Left renal cortex interstitium (tissue), 4 donors: Measurements from ENCODE around the gene TMEM52. TPM values are rescaled to one million over a fixed set of nuclear protein-coding genes. Genes with fewer than 3 reads are reported as not detected.

Experiments
- DNase-seq, 4 donors: peaks; one replicate each; pipeline ENCODE4 v3.0.0-alpha.2; 2013; ENCODE audit warnings: low read depth in 4 of 4, low spot score in 2 of 4, missing footprints in 1 of 4
- polyA plus RNA-seq, 4 donors: library from polyadenylated mRNA; unstranded; fragments of 120-200 nt; gene quantifications; one replicate each; pipeline ENCODE4 v1.2.1, GENCODE V29; 2013; ENCODE audit not compliant: insufficient read length in 4 of 4

The TMEM52 gene
- polyA plus RNA-seq, 4 donors, result 0.85 to 2.8 (median 1.5) TPM

DNA sequence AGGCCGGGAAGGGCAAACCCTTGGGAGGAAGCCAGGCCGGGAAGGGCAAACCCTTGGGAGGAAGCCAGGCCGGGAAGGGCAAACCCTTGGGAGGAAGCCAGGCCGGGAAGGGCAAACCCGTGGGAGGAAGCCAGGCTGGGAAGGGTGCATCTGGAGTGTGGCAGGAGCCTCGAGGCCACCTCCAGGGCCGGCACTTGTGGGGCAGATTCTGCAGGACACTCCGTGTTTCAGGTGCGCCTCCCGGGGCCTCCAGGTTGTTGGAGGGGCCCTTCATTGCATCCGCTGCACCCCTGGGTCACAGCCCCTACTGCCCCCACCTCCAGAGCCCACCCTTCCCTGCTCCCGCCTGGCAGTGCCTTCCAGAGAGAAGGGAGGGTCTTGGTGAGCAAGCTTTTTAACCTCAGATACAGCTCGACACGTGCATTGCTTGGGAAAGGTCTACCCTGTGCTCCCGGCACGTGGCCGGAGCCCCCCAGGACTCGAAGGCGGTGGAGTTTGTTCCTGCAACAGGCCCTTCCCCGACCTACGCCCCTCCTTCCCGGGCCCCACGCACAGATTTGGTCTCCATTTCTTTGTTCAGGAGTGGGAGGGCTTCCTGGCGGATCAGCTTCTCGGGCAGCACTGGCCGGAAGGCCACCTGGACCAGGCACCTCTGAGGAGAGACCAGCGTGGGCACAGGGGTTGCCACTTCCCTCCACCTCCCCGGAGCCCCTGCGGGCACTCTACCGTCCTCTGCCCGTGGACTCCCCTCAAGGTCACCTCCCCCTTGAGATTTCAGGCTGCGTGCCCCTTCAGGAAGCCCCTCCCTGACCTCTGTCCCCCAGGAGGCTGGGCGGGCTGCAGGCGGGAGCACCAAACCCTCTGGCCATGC lies 9.4 kb upstream of the TMEM52 start:
- no peak for DNase-seq

DNA sequence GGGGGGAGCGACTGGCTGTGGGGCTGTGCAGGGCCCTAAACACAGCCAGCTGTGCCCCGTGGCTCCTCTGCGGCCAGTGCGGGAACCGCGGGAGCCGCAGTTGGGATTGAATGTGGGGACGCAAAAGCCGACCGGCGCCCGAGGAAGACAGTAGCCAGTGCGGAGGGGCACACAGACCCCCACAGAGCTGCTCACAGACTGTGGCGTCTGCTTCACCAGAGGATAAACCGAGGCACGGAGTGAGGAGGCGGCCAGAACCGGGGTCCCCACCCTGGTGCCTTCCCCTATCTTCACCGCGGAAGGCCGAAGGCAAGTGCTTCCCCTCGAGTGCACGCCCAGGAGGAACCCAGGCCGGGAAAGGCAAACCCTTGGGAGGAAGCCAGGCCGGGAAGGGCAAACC lies 8.7 kb upstream of the TMEM52 start:
- no peak for DNase-seq

- DNase-seq, result no peak
Measured at GRCh38 chr1:1926886-1927660, 8.0 kb upstream of the TMEM52 start.

- DNase-seq, result no peak
Measured at GRCh38 chr1:1926346-1926811, 7.3 kb upstream of the TMEM52 start.

- no peak for DNase-seq
Measured at GRCh38 chr1:1925437-1926345, 6.6 kb upstream of the TMEM52 start.

DNA sequence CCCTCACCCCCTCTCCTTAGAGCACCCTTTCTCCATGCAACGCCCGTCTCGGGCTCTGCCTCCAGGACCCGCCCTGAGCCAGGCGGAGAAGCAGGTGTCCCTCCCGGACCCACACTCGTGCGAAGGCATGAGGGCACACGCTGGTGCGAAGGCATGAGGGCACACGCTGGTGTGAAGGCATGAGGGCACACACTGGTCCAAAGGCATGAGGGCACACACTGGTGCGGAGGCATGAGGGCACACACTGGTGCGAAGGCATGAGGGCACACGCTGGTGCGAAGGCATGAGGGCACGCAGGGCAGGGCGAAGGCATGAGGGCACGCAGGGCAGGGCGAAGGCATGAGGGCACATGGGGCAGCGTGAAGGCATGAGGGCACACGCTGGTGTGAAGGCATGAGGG lies 5.8 kb upstream of the TMEM52 start:
- DNase-seq, result no peak

DNA sequence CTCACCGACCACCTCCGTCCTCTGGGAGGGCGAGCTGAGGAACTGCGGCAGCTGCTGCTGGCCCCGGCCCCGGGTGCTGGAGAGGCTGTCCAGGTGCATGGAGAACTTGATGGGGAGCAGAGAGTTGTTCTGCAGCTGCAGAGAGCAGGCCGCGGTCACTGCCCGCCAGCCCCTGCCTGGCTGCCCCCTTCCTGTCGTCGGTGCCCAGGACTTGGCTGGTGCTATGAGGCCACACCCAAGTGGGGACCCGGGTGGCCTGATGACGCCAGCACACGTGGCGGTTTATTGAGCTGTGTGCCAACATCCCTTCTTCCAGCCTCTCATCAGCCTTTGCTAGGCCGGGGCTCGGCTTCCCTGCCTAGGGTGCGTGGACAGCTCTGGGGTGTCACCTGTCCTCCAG lies 5.3 kb upstream of the TMEM52 start:
- no peak for DNase-seq

DNA sequence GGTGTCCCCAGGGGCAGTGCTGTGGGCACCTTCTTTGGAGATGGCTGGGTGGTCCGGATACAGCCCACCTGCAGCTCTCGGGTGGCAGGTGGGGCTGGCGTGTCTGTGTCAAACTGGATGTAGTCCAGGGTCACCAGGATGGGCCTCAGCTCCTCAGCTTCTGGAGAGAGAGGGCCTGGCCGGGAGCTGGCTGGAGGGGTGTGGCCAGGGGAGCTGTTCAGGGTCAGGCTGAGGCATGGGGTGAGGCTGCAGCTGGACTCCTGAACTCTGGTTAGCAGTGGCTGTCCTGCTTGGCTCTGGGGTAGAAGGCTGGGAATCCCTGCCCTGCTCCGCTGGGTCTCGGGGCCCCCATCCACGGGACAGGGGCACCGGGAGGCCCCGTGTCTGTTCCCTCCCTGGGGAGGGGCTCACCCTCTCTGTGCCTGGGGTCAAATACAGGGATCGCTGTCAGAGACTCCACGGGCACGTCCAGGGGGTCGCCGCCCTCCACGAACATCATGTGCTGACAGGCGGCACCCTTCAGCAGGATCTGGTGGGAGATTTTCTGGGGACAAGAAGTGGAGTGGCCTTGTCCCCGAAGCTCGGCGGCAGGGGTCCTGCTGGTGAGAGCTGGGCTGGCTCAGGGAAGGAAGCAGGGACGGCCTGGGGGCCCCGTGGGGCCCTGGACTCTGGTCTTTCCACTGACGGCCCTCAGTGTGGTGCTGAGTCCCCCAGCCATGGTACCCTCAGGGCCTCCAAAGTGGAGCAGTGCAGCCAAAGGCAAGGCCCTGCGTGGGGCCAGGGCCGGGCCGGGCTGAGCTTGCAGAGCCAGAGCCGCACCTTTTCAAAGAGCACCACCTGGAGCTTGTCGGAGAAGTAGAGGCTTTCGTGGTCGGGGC lies 4.1 kb upstream of the TMEM52 start:
- DNase-seq, result no peak

GRCh38 chr1:1922702-1922955 lies 3.5 kb upstream of the TMEM52 start:
- no peak for DNase-seq

DNA sequence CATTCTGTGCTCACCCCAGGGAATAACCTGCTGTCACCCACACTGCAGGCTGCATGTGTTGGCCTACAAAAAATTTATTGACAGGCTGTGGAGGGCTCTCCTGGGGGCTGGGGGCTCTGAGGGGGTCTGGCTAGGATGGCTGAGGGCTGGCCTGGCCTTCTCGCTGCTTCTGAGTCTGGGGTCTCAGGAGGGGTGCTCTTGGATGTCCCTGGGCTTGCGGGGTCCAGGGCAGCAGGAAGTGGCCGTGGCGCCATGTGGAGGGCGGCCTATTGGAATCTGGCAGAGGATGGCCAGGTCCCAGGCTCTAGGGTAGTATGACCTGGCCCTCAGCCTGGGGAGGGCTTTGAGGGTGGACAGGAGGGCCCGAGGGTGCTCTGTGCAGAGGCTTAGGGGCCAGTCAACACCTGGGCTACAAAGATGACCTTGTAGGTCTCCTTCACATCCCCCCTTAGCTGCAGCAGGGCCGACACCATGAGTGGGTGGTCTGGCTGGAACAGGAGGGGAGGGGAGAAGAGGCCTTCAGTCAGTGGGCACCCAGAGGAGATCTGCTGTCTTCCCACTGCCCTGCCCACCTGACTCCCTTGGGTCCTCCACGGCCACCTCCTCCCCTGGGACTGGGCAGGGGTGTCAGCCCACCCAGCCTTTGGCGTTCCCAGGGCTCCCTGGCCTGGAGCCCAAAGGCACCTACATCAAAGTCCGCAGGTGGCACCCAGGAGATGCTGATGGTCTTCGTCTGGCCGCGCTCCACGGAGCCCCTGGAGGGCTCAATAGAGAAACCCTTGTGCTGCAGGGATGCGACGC lies 3.0 kb upstream of the TMEM52 start:
- no peak for DNase-seq

GRCh38 chr1:1921459-1921862 lies 2.4 kb upstream of the TMEM52 start:
- no peak for DNase-seq

DNA sequence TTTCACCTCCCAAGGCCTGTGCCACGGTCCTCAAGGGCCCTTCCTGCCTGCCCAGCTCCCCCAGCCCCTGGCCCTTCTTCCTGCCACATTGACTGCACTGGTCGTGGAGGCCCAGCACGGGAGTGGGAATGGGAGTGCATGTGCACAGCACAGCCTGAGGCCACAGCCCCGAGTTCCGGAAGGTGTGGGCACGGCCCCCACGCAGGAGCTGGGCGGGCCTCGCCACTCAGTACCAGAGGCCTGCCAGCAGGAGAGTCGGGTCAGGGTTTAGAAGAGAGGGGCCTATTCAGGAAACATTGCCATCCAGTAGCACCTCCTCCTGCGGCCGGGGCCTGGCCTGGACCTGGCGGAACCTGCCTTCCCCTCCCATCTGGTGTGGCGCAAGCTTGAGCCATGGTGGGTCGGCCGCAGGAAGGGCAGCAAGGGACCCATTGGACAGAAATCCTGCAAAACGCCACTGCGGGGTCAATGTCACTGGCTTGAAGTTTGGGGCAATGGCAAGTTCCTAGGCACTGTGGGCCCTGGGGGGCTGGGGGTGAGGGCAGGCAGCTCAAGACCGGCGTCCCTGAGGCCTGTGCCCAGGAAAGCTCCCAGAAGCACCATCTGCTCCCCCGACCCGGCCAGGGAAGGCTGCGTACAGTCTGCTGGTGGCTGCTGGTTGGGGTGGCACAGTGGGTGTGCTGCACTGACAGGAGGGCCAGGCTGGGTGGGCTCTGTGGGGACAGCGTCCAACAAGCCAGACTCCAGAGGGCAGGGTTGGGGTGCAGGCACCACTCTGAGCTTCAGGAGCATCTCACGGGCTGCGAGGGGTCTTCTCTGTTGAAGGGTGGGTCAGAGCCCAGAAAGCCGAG lies 1.8 kb upstream of the TMEM52 start:
- DNase-seq, result no peak

- DNase-seq, result no peak
Measured at GRCh38 chr1:1920057-1920607, 1.1 kb upstream of the TMEM52 start.

DNA sequence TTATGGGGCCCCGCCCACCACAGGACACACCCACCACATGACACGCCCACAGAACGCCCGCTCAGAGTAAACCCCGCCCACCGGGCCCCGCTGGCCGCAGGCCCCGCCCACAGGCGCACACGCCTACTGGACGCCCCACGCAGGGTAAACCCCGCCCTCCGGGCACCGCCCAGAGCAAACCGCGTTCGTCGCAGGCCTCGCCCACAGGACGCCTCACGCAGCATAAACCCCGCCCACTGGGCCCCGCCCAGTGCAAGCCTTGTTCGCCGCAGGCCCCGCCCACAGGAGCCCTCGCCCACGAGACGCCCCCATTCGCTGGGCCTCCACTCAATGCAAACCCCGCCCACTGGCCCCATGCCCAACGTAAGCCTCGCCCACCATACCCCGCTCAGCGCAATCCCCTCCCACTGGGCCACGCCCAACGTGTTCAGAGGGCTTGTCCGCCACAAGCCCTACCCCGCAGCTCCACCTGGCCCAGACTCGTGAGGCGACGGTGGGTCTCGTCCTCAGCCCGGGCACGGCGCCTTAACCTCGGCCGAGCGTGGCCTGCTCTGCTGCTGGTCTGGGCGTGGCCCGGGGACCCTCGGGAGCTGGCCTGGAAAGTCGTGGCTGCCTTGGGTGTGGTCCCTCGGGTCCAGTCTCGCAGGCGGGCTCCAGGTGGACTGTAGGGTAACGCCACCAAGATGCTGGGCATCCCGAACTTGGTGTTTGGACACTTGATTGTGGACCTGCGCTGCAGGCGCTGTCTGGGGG lies 401 bp upstream of the TMEM52 start:
- DNase-seq, result peak; percentile 86 to 95 (median 92)

GRCh38 chr1:1917995-1918900 lies 831 bp downstream of the TMEM52 start:
- no peak for DNase-seq

DNA sequence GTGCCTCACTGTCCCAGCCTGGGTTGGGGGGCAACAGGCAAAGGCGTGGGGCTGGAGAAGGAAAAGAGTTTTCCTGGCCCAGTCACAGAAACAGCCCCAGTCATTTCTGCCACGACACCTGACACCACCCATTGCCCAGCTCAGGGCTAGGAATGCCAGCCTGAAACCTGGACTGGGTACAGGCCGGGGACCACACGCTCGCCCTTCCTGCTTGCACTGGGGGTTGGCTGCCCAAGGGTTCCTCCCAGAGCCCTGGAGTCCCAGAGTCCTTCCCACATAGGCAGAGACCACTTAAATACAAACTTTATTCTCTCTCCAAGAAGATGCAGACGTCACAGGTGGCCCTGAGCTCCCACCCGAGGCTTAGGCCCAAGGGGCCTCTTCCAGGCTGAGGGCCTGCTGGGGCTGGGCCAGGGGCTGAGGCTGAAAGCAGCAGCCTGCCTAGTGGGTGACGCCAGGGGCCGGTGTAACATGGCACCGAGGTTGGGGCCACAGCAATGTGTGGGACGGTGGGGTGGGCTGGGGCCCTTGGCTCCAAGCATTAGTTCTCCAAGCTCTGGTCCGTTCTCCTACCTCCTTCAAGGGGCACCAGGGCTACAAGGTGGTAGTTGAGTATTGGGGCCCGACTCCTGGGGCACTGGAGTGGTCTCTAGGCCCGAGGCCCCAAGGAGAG lies 1.6 kb downstream of the TMEM52 start:
- DNase-seq, result no peak
